Ascending aorta (tissue), 2 donors: Measurements from ENCODE around the gene AK4. TPM values are rescaled to one million over a fixed set of nuclear protein-coding genes. Genes with fewer than 3 reads are reported as not detected.

ENCODE experiments used
- DNase-seq, 2 donors: peaks; one replicate each; pipeline ENCODE4 v3.0.0-alpha.2; 2019; ENCODE audit warnings: low spot score in 2 of 2
- H3K27ac ChIP-seq, 2 donors: fragments of 200-600 bp; sonication (generic); one replicate each; pipeline ENCODE4 v1.5.1; 2016 to 2017; ENCODE audit warnings: mild to moderate bottlenecking in 1 of 2
- H3K27me3 ChIP-seq: fragments of 200-600 bp; sonication (generic); one replicate; pipeline ENCODE4 v1.5.1; 2017
- H3K36me3 ChIP-seq, 2 donors: fragments of 200-600 bp; sonication (generic); one replicate each; pipeline ENCODE4 v1.5.1; 2016
- H3K4me1 ChIP-seq, 2 donors: fragments of 200-600 bp; sonication (generic); one replicate each; pipeline ENCODE4 v1.5.1; 2016 to 2017; ENCODE audit warnings: mild to moderate bottlenecking in 1 of 2
- H3K4me3 ChIP-seq, 2 donors: fragments of 200-600 bp; sonication (generic); one replicate each; pipeline ENCODE4 v1.5.1; 2016 to 2017; ENCODE audit warnings: mild to moderate bottlenecking in 1 of 2
- H3K9me3 ChIP-seq, 2 donors: fragments of 200-600 bp; sonication (generic); one replicate each; pipeline ENCODE4 v1.5.1; 2016
- intact Hi-C: fragments of 100-400 bp; cut with DNase I; formaldehyde crosslinking; loops from one replicate; pipeline ENCODE4 v1.15.1; 2023
- total RNA-seq: library from RNA; depleted of rRNA; stranded (reverse); fragments of >200 nt; gene quantifications from one replicate; pipeline ENCODE4 v1.1.0, GENCODE V29; 2016
- TF ChIP-seq, protein P1 (sequence below), 3 experiments: fragments of 200-600 bp in 2 of 3; fragments of 450-650 bp in 1 of 3; sonication (generic) in 2 of 3; IDR thresholded peaks; one replicate each; pipeline ENCODE4 v1.5.1; 2016 to 2019; ENCODE audit warnings: antibody characterized with exemption in 3 of 3, mild to moderate bottlenecking in 1 of 3, moderate library complexity in 1 of 3

Gene AK4
- total RNA-seq, 1 donor from 2014 or later = 29.5 TPM

DNA sequence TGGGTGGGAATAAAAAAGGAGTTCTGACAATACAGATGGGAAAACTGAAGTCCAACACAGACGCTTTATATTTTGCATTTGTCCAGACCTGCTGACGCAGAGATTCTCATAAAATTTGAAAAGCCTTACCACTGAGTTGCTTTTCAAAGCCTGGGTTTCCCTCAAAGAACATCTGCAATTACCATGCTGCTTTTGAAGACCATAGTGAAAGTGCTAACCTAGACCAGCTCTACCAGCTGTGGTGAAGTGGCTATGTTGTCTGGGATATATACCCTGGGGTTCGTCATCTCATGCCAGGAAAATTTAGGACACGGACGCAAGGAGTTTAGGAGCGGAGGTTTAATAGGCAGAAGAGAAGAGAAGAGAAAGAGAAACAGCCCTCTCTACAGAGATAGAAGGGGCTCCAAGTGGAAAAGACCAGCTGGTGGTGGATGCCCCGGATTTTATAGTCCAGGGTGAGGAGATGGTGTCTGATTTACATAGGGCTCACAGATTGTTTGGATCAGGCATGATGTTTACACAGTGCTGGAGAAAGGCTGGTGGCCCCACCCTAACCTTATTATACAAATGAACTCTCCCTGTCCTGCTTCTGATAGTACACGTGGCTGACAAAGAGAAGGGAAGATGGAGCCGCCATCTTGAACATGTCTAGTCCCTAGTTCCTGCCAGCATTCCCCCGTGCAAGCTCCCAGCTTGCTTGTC, 73.8 kb downstream of the AK4 start:
- intact Hi-C loops = no loop called here
- no peak for DNase-seq
- Histone ChIP-seq H3K36me3 (peaks cover 15 to 24% of the 10 kb centered on the region in 2 donors), H3K27ac (no peak overlapping the region), H3K4me1 (no peaks in the 10 kb centered on the region), H3K9me3 (no peaks in the 10 kb centered on the region), H3K4me3 (no peak overlapping the region), H3K27me3 (no peaks in the 10 kb centered on the region)
- TF ChIP-seq, protein P1, sequence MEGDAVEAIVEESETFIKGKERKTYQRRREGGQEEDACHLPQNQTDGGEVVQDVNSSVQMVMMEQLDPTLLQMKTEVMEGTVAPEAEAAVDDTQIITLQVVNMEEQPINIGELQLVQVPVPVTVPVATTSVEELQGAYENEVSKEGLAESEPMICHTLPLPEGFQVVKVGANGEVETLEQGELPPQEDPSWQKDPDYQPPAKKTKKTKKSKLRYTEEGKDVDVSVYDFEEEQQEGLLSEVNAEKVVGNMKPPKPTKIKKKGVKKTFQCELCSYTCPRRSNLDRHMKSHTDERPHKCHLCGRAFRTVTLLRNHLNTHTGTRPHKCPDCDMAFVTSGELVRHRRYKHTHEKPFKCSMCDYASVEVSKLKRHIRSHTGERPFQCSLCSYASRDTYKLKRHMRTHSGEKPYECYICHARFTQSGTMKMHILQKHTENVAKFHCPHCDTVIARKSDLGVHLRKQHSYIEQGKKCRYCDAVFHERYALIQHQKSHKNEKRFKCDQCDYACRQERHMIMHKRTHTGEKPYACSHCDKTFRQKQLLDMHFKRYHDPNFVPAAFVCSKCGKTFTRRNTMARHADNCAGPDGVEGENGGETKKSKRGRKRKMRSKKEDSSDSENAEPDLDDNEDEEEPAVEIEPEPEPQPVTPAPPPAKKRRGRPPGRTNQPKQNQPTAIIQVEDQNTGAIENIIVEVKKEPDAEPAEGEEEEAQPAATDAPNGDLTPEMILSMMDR (IDR thresholded peaks at IDR 0.05) = no peak

DNA sequence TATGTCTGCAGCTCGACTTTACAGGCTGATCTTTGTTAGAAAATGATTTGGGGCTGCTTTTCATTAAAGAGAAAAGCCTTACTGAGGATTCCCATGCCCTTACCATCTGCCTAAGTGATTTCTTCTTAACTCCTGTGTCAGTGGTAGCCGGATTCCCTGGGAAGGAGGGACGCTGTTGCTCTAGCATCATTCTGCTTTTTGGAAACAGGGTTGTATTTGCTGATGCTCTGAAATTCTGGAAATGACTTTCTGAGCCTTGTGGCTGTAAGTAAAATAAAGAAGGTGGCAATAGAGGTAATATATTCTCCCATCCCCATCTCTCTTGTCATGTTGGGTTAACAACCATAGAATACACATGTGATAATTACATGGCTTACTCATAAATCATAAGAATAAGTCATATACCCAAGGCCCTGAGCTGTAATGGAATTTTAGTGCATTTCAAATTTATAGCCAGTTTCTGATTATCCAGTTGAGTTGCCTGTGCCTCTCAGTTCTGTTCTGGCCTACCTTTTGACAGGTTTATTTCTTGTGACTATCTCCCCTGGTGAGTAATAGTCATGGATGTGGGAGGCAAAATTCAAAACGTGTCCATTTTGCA, 74.4 kb downstream of the AK4 start:
- Histone ChIP-seq H3K27me3 (no peaks in the 10 kb centered on the region), H3K27ac (no peak overlapping the region), H3K9me3 (no peaks in the 10 kb centered on the region), H3K4me1 (no peaks in the 10 kb centered on the region), H3K4me3 (no peak overlapping the region), H3K36me3 (peaks cover 15 to 24% of the 10 kb centered on the region in 2 donors)
- TF ChIP-seq, protein P1 (IDR thresholded peaks at IDR 0.05) = no peak
- no peak for DNase-seq
- intact Hi-C loops = no loop called here

DNA sequence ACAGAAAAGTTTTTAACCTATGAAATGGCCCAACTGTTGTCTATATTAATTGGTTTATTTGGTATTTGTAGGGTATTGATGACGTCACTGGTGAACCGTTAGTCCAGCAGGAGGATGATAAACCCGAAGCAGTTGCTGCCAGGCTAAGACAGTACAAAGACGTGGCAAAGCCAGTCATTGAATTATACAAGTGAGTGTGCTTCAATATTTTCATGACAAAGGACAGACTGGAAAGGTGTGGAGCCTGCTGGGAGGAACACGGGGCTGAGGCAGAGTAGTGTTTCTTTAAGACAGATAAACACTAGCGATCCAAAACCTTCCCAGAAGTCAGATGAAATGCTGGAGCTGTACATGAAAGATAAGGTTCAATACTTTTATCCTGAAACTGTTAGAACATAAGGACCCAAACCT, 76.7 kb downstream of the AK4 start:
- Histone ChIP-seq H3K4me3 (no peak overlapping the region), H3K9me3 (no peaks in the 10 kb centered on the region), H3K36me3 (peaks cover 12 to 28% of the 10 kb centered on the region in 2 donors), H3K27me3 (no peaks in the 10 kb centered on the region), H3K27ac (no peak overlapping the region), H3K4me1 (no peaks in the 10 kb centered on the region)
- TF ChIP-seq, protein P1 (IDR thresholded peaks at IDR 0.05) = no peak
- no peak for DNase-seq
- intact Hi-C loops = no loop called here

DNA sequence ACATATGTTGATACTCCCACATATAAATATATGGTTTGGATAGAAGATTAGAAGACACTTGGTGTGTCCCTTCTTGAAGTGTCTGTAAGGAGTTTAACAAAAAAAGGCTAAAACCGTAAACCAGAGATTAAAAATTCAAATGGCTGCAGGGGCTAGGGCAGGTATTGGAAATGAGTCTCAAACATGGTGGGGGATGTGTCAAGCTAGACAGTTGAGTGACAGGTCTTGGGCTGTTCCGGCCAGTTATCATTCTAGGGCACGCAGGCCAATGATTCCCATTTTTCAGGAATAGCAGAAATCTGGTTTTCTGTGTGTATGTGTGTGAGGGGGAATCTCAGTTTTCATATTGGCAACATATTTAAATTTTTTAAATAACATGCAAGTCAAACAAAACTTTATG, 77.2 kb downstream of the AK4 start:
- no peak for DNase-seq
- TF ChIP-seq, protein P1 (IDR thresholded peaks at IDR 0.05) = no peak
- H3K27ac ChIP-seq = no peak overlapping the region
- intact Hi-C loops = no loop called here
- no peaks in the 10 kb centered on the region for H3K27me3 ChIP-seq
- no peaks in the 10 kb centered on the region for H3K9me3 ChIP-seq
- H3K4me1 ChIP-seq = no peaks in the 10 kb centered on the region
- no peak overlapping the region for H3K4me3 ChIP-seq
- H3K36me3 ChIP-seq = peaks cover 8 to 25% of the 10 kb centered on the region in 2 donors

DNA sequence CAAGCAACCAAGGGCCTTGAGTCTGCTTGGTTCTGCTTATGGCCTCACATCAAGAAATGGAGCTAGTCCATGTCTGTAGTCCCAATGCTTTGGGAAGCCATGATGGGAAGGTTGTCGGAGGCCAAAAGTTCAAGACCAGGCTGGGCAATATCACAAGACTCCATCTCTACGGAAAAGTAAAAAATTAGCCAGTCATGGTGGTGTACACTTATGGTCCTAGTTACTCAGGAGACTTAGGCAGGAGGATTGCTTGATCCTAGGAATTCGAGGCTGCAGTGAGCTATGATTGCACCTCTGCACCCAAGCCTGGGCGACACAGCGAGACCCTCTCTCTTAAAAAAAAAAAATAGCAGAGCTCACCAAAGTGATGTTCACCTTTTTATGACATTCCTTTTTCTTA, 81.2 kb downstream of the AK4 start:
- H3K9me3 ChIP-seq = no peaks in the 10 kb centered on the region

More for the DNA sequence above, 81.2 kb downstream of the AK4 start:
- H3K27ac ChIP-seq = no peak overlapping the region
- no peak overlapping the region for H3K4me3 ChIP-seq
- no peaks in the 10 kb centered on the region for H3K4me1 ChIP-seq
- intact Hi-C loops = no loop called here
- H3K36me3 ChIP-seq = peaks cover 5 to 20% of the 10 kb centered on the region in 2 donors
- DNase-seq = no peak
- no peaks in the 10 kb centered on the region for H3K27me3 ChIP-seq
- TF ChIP-seq, protein P1 (IDR thresholded peaks at IDR 0.05) = no peak
